ENCODE results near the gene TENM3. TPM values are rescaled to one million over a fixed set of nuclear protein-coding genes. Genes with fewer than 3 reads are reported as not detected.

The TENM3 gene
- total and polyA plus RNA-seq, 12 donors: 0.20 to 6.6 (median 3.5) TPM

DNA sequence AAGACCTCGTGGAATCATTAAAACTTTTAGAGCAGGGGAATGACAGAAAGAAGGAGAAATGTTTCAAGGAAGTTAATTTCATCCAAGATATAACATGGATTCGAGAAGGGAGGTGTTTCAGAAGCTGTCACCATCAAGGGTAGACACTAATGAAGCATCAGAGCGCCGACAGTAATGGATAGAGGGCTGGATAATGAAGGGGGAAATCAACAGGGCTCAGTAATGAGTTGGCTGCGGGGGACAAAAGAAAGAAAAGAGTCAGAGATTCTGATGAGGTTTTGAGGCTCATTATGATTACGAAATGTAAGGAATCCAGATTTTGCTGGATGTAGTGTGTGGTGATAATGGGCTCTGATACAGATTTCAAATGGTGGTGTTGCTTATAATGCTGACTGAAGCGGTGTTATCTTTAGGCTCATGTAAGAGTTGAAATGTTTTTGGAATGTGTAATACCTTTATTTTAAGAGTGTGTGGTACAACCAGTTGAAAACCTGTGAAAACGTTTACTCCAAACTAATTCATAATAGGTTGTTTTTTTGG is 39.3 kb upstream of the TENM3 start:
- H3K27ac ChIP-seq: no peak overlapping the region
- TF ChIP-seq, protein P1, sequence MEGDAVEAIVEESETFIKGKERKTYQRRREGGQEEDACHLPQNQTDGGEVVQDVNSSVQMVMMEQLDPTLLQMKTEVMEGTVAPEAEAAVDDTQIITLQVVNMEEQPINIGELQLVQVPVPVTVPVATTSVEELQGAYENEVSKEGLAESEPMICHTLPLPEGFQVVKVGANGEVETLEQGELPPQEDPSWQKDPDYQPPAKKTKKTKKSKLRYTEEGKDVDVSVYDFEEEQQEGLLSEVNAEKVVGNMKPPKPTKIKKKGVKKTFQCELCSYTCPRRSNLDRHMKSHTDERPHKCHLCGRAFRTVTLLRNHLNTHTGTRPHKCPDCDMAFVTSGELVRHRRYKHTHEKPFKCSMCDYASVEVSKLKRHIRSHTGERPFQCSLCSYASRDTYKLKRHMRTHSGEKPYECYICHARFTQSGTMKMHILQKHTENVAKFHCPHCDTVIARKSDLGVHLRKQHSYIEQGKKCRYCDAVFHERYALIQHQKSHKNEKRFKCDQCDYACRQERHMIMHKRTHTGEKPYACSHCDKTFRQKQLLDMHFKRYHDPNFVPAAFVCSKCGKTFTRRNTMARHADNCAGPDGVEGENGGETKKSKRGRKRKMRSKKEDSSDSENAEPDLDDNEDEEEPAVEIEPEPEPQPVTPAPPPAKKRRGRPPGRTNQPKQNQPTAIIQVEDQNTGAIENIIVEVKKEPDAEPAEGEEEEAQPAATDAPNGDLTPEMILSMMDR (IDR thresholded peaks at IDR 0.05): no peak
- no peaks in the 10 kb centered on the region for H3K36me3 ChIP-seq
- H3K27me3 ChIP-seq: peaks cover 0 to 8% (median 0%) of the 10 kb centered on the region in 7 donors
- no peaks in the 10 kb centered on the region for H3K9me3 ChIP-seq
- H3K4me1 ChIP-seq: peaks cover 0 to 20% (median 4%) of the 10 kb centered on the region in 9 donors
- ATAC-seq: no peak
- intact Hi-C loops (cut with DNase I): no loop called here
- 64 to 70% methylated on average over 8 of the region's 8 CpGs for WGBS, 2 donors
- DNase-seq: no peak
- H3K4me3 ChIP-seq: no peak overlapping the region

DNA sequence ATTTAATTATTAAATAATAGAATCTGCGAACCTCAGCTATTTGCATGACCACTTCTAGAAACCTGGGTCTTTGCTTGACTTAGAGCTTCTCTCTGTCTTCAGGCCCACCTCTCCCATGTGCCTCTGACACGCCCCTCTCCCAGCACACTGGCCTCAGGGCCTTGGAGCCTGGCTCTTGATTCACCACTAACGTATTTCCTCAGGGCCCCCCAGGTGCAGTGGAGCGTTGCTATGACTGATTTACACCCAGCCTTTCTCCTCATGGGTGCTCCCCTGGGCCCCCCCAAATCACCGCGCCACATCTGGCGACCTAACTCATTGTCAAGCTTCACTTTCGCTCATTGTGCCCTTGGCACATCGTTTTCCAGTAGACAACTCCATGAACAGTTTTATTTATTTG is 37.9 kb upstream of the TENM3 start:
- Histone ChIP-seq H3K4me1 (peaks cover 0 to 20% (median 4%) of the 10 kb centered on the region in 9 donors), H3K36me3 (no peaks in the 10 kb centered on the region), H3K4me3 (no peak overlapping the region), H3K9me3 (no peaks in the 10 kb centered on the region), H3K27me3 (peaks cover 0 to 10% (median 0%) of the 10 kb centered on the region in 7 donors), H3K27ac (no peak overlapping the region)
- TF ChIP-seq, protein P1 (IDR thresholded peaks at IDR 0.05): no peak
- intact Hi-C loops (cut with DNase I): no loop called here
- no peak for ATAC-seq
- 88 to 89% methylated on average over 9 of the region's 9 CpGs for WGBS, 2 donors
- DNase-seq: no peak

DNA sequence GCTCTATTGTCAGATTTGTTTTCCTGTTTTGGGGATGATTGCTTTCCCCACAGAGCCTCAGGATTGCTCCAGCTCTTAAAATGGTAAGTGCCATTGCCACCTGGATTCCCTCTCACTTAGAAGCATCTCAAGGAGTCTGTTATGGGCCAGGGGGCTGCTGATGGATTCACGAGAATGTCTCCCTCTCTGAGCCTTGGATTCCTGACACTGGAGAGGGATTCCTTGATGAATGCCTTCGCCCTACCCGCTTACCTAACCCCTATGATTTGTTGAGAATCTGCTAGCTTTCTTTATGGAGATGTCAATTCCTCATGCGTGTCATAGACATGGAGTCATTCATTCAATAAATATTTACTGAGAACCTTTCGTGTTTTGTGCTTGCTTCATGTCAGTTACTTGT is 36.9 kb upstream of the TENM3 start:
- peaks cover 0 to 10% (median 0%) of the 10 kb centered on the region in 7 donors for H3K27me3 ChIP-seq
- ATAC-seq (no peak), DNase-seq (no peak)
- H3K4me3 ChIP-seq: no peak overlapping the region
- TF ChIP-seq, protein P1 (IDR thresholded peaks at IDR 0.05): no peak
- intact Hi-C loops (cut with DNase I): no loop called here
- no peaks in the 10 kb centered on the region for H3K36me3 ChIP-seq
- H3K9me3 ChIP-seq: no peaks in the 10 kb centered on the region
- H3K4me1 ChIP-seq: peaks cover 0 to 20% (median 4%) of the 10 kb centered on the region in 9 donors
- H3K27ac ChIP-seq: no peak overlapping the region
- WGBS, 2 donors: 86 to 88% methylated on average over 5 of the region's 5 CpGs

DNA sequence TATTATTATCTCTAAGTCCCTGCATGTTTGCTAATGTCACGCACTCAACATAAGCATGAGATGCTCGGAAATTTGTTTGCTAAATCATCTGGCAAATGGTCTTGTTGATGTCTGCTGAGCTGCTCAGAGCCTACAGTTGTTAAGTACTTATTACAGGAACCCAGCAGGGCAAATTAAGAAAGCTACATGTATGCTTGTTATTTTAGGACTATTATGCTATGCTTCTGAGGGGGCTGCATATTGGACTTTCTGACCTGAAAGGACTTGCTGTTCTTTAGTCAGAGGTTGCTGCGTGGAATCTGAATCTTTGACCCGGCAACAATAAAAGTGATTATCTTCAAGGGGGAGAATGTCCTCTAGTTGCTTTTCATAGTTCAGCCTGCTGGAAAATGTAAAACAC is 36.3 kb upstream of the TENM3 start:
- 59 to 67% methylated on average over 4 of the region's 4 CpGs for WGBS, 2 donors
- Histone ChIP-seq H3K27me3 (peaks cover 0 to 10% (median 0%) of the 10 kb centered on the region in 7 donors), H3K4me3 (no peak overlapping the region), H3K4me1 (peaks cover 0 to 21% (median 4%) of the 10 kb centered on the region in 9 donors), H3K9me3 (no peaks in the 10 kb centered on the region), H3K36me3 (no peaks in the 10 kb centered on the region), H3K27ac (no peak overlapping the region)
- intact Hi-C loops (cut with DNase I): no loop called here
- TF ChIP-seq, protein P1 (IDR thresholded peaks at IDR 0.05): no peak
- no peak for DNase-seq
- peak in 1 of 8 donors; percentile 29 for ATAC-seq
